ACC112 (cell line): Measurements from ENCODE around the gene REEP3.

ENCODE experiments used
- H2AFZ ChIP-seq: fragments of 200-600 bp; sonication (generic); one replicate; pipeline ENCODE4 v1.6.0; 2017; ENCODE audit warnings: antibody characterized with exemption, low read length; ENCODE audit not compliant: unreplicated experiment
- H3K27ac ChIP-seq: fragments of 200-600 bp; sonication (generic); 2 replicates; pipeline ENCODE4 v1.5.1; 2014; ENCODE audit warnings: low read depth, mild to moderate bottlenecking, antibody characterized with exemption, low read length, moderate library complexity
- H3K27me3 ChIP-seq: fragments of 200-600 bp; sonication (generic); 2 replicates; pipeline ENCODE4 v1.6.1; 2014; ENCODE audit warnings: mild to moderate bottlenecking, antibody characterized with exemption, low read length, moderate library complexity, mixed read lengths; ENCODE audit not compliant: insufficient read depth
- H3K36me3 ChIP-seq: fragments of 200-600 bp; sonication (generic); 2 replicates; pipeline ENCODE4 v1.6.1; 2016; ENCODE audit warnings: mild to moderate bottlenecking, antibody characterized with exemption, low read length, moderate library complexity, mixed read lengths; ENCODE audit not compliant: insufficient read depth
- H3K4me1 ChIP-seq: fragments of 200-600 bp; sonication (generic); one replicate; pipeline ENCODE4 v1.6.1; 2016; ENCODE audit warnings: low read length, mixed read lengths; ENCODE audit not compliant: insufficient read depth, unreplicated experiment, control insufficient read depth
- H3K4me3 ChIP-seq: fragments of 200-600 bp; sonication (generic); 2 replicates; pipeline ENCODE4 v1.5.1; 2014; ENCODE audit warnings: mild to moderate bottlenecking, low read depth, low read length
- H3K79me2 ChIP-seq: fragments of 200-600 bp; sonication (generic); one replicate; pipeline ENCODE4 v1.6.0; 2016; ENCODE audit warnings: low read length; ENCODE audit not compliant: control insufficient read depth, unreplicated experiment, insufficient read depth

Gene REEP3

GRCh38 chr10:63528084-63528744 lies 7.0 kb downstream of the REEP3 start:
- Histone ChIP-seq H3K4me3 (no peak overlapping the region), H3K4me1 (peaks cover 16% of the 10 kb centered on the region), H3K36me3 (no peaks in the 10 kb centered on the region; the same call in 1 of the 2 replicates), H2AFZ (no peak overlapping the region), H3K27me3 (no peaks in the 10 kb centered on the region), H3K27ac (no peak overlapping the region), H3K79me2 (peaks cover 88% of the 10 kb centered on the region)

GRCh38 chr10:63530409-63530808 lies 9.2 kb downstream of the REEP3 start:
- H3K27me3 ChIP-seq, result no peaks in the 10 kb centered on the region
- H3K36me3 ChIP-seq, result no peaks in the 10 kb centered on the region; the same call in 1 of the 2 replicates
- H2AFZ ChIP-seq, result no peak overlapping the region
- peaks cover 75% of the 10 kb centered on the region for H3K79me2 ChIP-seq
- no peak overlapping the region for H3K27ac ChIP-seq
- peaks cover 5% of the 10 kb centered on the region for H3K4me1 ChIP-seq
- H3K4me3 ChIP-seq, result no peak overlapping the region

DNA sequence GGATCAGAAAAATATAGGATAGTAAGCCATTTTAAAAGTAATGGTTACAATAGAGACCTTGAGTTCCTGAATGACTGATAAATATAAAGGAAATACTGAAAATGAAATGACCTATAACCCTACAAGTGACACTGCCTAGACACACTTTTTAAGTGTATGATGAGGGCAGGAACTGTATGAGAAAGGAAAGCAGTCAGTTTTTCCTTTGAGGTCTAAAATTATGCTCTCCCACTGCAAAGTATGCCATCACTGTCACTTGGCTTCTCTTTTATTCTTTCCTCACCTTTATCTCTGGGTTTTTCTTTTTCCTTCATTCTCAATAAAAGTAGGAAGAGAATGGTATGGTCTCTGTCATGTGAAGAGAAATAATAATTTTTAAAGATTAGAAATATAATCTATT lies 13.5 kb downstream of the REEP3 start:
- no peak overlapping the region for H2AFZ ChIP-seq
- peaks cover 65% of the 10 kb centered on the region for H3K79me2 ChIP-seq
- no peak overlapping the region for H3K27ac ChIP-seq
- H3K4me1 ChIP-seq, result peaks cover 2% of the 10 kb centered on the region
- H3K27me3 ChIP-seq, result no peaks in the 10 kb centered on the region
- H3K36me3 ChIP-seq, result no peaks in the 10 kb centered on the region
- no peak overlapping the region for H3K4me3 ChIP-seq

DNA sequence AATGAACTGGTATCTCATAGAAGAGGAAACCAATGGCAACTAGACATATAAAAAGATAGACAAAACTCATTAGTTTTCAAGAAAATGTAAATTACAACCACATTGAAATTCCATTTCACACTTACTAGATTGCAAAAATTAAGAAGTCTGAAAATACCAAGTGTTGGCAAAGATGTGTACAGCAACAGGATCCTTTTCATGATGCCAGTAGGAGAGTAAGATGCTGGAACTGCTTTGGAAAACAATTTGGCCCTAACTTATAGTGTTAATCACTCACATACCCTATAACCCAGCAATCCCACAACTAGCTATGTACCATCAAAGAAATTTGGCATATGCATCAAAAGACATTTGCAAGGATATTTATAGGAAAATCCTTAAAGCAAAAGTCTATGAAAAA lies 15.5 kb downstream of the REEP3 start:
- Histone ChIP-seq H3K79me2 (peaks cover 54% of the 10 kb centered on the region), H3K4me1 (peaks cover 6% of the 10 kb centered on the region), H3K27ac (no peak overlapping the region), H3K4me3 (no peak overlapping the region), H2AFZ (no peak overlapping the region), H3K27me3 (no peaks in the 10 kb centered on the region), H3K36me3 (no peaks in the 10 kb centered on the region)

GRCh38 chr10:63537536-63537935 lies 16.3 kb downstream of the REEP3 start:
- peaks cover 52% of the 10 kb centered on the region for H3K79me2 ChIP-seq
- no peaks in the 10 kb centered on the region for H3K27me3 ChIP-seq
- H3K27ac ChIP-seq, result no peak overlapping the region

DNA sequence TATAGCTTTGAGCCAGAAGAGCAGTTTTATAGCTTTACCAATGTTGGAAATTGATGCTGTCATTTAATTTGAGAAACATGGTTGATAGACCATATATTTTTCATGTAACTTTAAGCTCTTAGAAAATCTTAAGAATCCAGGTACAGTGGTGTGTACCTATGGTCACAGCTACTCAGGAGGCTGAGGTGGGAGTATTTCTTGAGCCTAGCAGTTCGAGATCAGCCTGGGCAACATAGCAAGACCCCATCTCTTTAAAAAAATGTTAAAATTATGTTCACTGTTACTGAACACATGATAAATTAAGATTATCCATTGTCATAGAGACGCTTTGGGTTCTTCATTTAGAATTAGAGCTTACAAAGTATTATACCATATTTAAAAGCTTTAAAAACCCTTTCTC lies 18.2 kb downstream of the REEP3 start:
- Histone ChIP-seq H2AFZ (no peak overlapping the region), H3K36me3 (no peaks in the 10 kb centered on the region), H3K27ac (no peak overlapping the region), H3K27me3 (no peaks in the 10 kb centered on the region), H3K79me2 (peaks cover 59% of the 10 kb centered on the region), H3K4me1 (peaks cover 21% of the 10 kb centered on the region), H3K4me3 (no peak overlapping the region)

More at GRCh38 chr10:63537536-63537935, 16.3 kb downstream of the REEP3 start:
- H3K4me3 ChIP-seq, result no peak overlapping the region
- no peak overlapping the region for H2AFZ ChIP-seq
- H3K4me1 ChIP-seq, result peaks cover 6% of the 10 kb centered on the region
- H3K36me3 ChIP-seq, result no peaks in the 10 kb centered on the region

DNA sequence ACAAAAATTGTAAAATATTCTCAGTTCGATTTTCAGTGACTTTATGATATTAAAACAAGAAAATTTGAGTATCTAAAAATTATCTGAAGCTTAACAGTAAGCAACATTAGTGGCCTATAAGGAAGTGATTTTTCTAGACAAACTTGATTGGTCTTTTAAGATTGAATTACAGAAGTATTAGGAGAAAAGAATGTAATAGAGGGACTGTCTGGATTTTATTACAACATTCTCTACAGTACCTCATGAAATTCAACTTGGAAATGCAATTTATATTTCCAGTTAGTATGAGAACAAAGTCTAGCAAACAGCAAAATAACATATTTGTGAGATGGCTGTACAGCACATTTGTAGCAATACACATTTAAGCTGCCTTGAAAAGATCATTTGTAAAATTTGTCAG lies 18.8 kb downstream of the REEP3 start:
- H3K79me2 ChIP-seq, result peaks cover 59% of the 10 kb centered on the region
- no peak overlapping the region for H3K4me3 ChIP-seq
- no peaks in the 10 kb centered on the region for H3K36me3 ChIP-seq
- H3K4me1 ChIP-seq, result peaks cover 22% of the 10 kb centered on the region
- H3K27me3 ChIP-seq, result no peaks in the 10 kb centered on the region
- no peak overlapping the region for H2AFZ ChIP-seq
- H3K27ac ChIP-seq, result no peak overlapping the region

DNA sequence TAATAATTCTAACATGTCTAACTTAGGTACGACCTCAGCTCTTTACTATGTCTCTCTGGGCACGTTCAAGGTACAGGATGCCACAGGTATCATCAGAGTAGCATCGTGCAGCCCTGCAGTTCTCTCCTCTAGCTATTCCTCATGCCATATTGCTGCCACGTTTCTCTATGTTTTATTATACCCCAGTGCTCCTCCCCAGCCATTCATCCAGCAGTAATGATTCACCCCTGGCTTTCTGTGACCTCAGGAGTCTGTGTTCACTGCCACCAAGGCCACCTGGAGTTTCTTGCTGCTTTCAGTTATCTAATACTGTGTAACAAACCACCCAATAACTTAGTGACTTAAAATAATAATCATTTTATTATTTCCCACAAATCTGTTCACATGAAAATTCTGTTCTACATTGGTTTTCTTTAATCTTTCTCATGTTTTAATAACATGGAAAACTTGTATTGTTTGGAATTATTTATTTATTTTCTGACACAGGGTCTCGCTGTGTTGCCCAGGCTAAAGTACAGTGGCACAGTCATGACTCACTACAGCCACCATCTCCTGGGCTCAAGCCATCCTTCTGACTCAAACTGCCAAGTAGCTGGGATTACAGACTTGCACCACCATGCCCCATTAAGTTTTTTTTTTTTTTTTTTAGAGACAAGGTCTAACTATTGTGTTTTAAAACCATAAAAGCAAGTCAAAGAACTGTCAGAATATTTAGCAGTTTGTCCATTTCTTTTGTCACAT lies 21.8 kb downstream of the REEP3 start:
- H3K79me2 ChIP-seq, result peaks cover 54% of the 10 kb centered on the region
- peak overlapping the region; percentile 44 for H3K27ac ChIP-seq
- H3K36me3 ChIP-seq, result peaks cover 8% of the 10 kb centered on the region; the same call in 1 of the 2 replicates
- peaks cover 29% of the 10 kb centered on the region for H3K4me1 ChIP-seq
- peak overlapping the region; percentile 11; the same call in 1 of the 2 replicates for H3K4me3 ChIP-seq
- H2AFZ ChIP-seq, result no peak overlapping the region
- H3K27me3 ChIP-seq, result no peaks in the 10 kb centered on the region

- H2AFZ ChIP-seq, result no peak overlapping the region
- peaks cover 8% of the 10 kb centered on the region; the same call in 1 of the 2 replicates for H3K36me3 ChIP-seq
- peaks cover 33% of the 10 kb centered on the region for H3K4me1 ChIP-seq
- peak overlapping the region; percentile 11; the same call in 1 of the 2 replicates for H3K4me3 ChIP-seq
- H3K27me3 ChIP-seq, result no peaks in the 10 kb centered on the region
- peak overlapping the region; percentile 44 for H3K27ac ChIP-seq
- H3K79me2 ChIP-seq, result peaks cover 54% of the 10 kb centered on the region
Measured at GRCh38 chr10:63543576-63543962, 22.4 kb downstream of the REEP3 start.

DNA sequence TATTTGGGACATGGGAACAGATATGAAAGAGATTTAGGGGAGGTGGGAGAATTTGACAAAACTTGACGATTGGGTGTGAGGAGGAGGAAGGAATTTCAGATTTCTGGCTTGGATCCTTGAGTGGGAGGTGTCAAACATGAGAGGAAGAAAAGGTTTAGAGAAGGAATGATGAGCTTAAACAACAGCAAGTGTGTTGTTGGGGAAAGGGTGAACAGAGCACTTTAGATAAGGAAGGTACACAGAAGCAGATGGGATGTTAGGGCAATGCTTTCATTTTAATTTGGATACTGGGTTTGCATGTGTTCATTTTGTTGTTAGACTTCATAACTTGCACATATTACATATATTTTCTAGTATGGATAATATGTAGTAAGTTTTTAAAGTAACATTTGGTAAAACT lies 23.2 kb downstream of the REEP3 start:
- peak overlapping the region; percentile 16 for H2AFZ ChIP-seq
- H3K27me3 ChIP-seq, result no peaks in the 10 kb centered on the region
- H3K27ac ChIP-seq, result peak overlapping the region; percentile 44; the same call in 1 of the 2 replicates
- peaks cover 33% of the 10 kb centered on the region for H3K4me1 ChIP-seq
- H3K79me2 ChIP-seq, result peaks cover 52% of the 10 kb centered on the region
- peak overlapping the region; percentile 11; the same call in 1 of the 2 replicates for H3K4me3 ChIP-seq
- H3K36me3 ChIP-seq, result peaks cover 8% of the 10 kb centered on the region; the same call in 1 of the 2 replicates
